Measurements from ENCODE around the gene NCBP3.
A peak's percentile ranks its signal among the peaks of the same experiment; 100 is the strongest.

DNA sequence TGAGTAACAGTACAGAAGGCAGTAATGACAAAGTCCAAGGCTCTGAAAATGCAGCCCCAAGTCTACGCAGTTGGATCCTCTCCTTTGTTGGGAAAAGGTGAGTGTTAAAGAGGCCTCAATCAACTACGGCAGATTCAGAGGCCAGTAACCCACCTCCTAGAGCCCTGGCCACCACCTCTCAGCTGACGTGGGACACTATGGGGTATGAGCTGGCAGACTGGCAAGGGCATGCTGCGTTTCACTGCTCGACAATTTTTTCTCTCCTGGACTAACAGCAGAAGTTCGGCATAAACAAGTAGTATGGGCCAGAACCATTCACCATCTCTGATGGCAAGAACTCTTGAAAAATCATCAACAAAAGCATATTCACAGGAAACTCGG is 17.2 kb downstream of the NCBP3 start:
- TF ChIP-seq CTCF (IDR thresholded peaks at IDR 0.05 in 4 of 5, conservative IDR thresholded peaks at IDR 0.05 in 1 of 5) = no peak
- peak in 1 of 2 donors; percentile 34 for TF ChIP-seq POLR2A (IDR thresholded peaks at IDR 0.05)

All from gastrocnemius medialis (tissue), 4 donors.